ENCODE data around the gene GDF7. TPM values are rescaled to one million over a fixed set of nuclear protein-coding genes. Genes with fewer than 3 reads are reported as not detected.
A peak's percentile ranks its signal among the peaks of the same experiment; 100 is the strongest.

Gene GDF7
- total and polyA plus RNA-seq, 12 donors = 0.10 to 1.2 (median 0.58) TPM

GRCh38 chr2:20633001-20633400 is 33.9 kb upstream of the GDF7 start:
- intact Hi-C loops (cut with DNase I) = loop anchor here in 4 of 10 donors (5.0 to 10.0 kb wide), 4 partner anchors 36 to 108 kb away; no protein-coding TSS in a partner anchor
- TF ChIP-seq, protein P1, sequence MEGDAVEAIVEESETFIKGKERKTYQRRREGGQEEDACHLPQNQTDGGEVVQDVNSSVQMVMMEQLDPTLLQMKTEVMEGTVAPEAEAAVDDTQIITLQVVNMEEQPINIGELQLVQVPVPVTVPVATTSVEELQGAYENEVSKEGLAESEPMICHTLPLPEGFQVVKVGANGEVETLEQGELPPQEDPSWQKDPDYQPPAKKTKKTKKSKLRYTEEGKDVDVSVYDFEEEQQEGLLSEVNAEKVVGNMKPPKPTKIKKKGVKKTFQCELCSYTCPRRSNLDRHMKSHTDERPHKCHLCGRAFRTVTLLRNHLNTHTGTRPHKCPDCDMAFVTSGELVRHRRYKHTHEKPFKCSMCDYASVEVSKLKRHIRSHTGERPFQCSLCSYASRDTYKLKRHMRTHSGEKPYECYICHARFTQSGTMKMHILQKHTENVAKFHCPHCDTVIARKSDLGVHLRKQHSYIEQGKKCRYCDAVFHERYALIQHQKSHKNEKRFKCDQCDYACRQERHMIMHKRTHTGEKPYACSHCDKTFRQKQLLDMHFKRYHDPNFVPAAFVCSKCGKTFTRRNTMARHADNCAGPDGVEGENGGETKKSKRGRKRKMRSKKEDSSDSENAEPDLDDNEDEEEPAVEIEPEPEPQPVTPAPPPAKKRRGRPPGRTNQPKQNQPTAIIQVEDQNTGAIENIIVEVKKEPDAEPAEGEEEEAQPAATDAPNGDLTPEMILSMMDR (IDR thresholded peaks at IDR 0.05) = no peak
- peak overlapping the region in 5 of 10 donors; percentile 12 to 87 (median 79) for H3K27ac ChIP-seq
- ATAC-seq (no peak), DNase-seq (no peak)
- H3K4me1 ChIP-seq = peaks cover 27 to 51% (median 43%) of the 10 kb centered on the region in 9 donors
- no peaks in the 10 kb centered on the region for H3K9me3 ChIP-seq
- H3K27me3 ChIP-seq = no peaks in the 10 kb centered on the region
- H3K4me3 ChIP-seq = no peak overlapping the region
- 96 to 97% methylated on average over 4 of the region's 4 CpGs for WGBS, 2 donors
- peaks cover 0 to 61% (median 0%) of the 10 kb centered on the region in 9 donors for H3K36me3 ChIP-seq

- Histone ChIP-seq H3K4me3 (no peak overlapping the region), H3K9me3 (no peaks in the 10 kb centered on the region), H3K4me1 (peaks cover 32 to 58% (median 43%) of the 10 kb centered on the region in 9 donors), H3K27me3 (no peaks in the 10 kb centered on the region), H3K36me3 (peaks cover 0 to 71% (median 0%) of the 10 kb centered on the region in 9 donors), H3K27ac (peak overlapping the region; percentile 27 to 87 (median 74))
- DNase-seq (no peak), ATAC-seq (peak in 6 of 8 donors; percentile 2 to 48 (median 31))
- TF ChIP-seq, protein P1 (IDR thresholded peaks at IDR 0.05) = peak in 1 of 9 donors; percentile 9
- WGBS, 2 donors = 55 to 60% methylated on average over 18 of the region's 18 CpGs
- intact Hi-C loops (cut with DNase I) = loop anchor here in 7 of 10 donors (2.0 to 10.0 kb wide), 8 partner anchors 33 to 191 kb away; no protein-coding TSS in a partner anchor
Observed at GRCh38 chr2:20633794-20634506, 33.0 kb upstream of the GDF7 start.

DNA sequence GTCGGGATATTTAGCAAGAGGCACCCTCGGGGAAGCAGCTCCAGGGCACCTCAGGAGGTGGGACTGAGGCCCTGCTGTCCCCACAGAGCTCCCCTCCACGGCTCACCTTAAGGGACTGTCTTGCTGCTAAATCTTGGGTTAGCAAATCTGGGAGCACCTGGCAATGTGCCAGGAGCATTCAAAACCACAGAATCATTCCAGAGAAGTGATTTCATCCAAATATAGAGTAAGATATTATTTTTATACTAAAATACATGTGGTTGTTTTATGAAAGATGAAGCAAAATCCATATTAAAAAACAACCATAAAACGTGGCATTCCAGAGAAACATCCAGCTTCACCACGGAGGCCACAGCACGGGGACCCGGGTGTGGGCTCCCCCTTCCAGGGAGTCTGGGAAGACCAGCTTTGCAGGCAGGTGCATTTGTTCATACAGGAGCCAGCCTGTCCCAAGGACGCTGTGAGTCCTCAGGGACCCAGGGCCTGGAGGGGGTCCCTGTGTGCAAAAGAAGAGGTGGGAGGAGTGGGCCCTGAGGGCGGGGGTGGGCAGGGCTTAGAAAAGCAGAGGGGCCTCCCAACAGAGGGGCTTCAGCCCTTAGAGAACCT is 32.3 kb upstream of the GDF7 start:
- peak overlapping the region in 9 of 10 donors; percentile 60 to 87 (median 75) for H3K27ac ChIP-seq
- peaks cover 32 to 63% (median 43%) of the 10 kb centered on the region in 9 donors for H3K4me1 ChIP-seq
- intact Hi-C loops (cut with DNase I) = loop anchor here in 8 of 10 donors (1.0 to 10.0 kb wide), 12 partner anchors 32 to 192 kb away; no protein-coding TSS in a partner anchor
- TF ChIP-seq, protein P1 (IDR thresholded peaks at IDR 0.05) = no peak
- 66 to 67% methylated on average over 9 of the region's 9 CpGs for WGBS, 2 donors
- peaks cover 0 to 73% (median 0%) of the 10 kb centered on the region in 9 donors for H3K36me3 ChIP-seq
- DNase-seq = no peak
- ATAC-seq = no peak
- no peak overlapping the region for H3K4me3 ChIP-seq
- H3K27me3 ChIP-seq = no peaks in the 10 kb centered on the region
- H3K9me3 ChIP-seq = no peaks in the 10 kb centered on the region

- 70 to 72% methylated on average over 5 of the region's 5 CpGs for WGBS, 2 donors
- no peak for DNase-seq
- no peaks in the 10 kb centered on the region for H3K27me3 ChIP-seq
- H3K9me3 ChIP-seq = no peaks in the 10 kb centered on the region
- peak overlapping the region; percentile 32 to 87 (median 74) for H3K27ac ChIP-seq
- TF ChIP-seq, protein P1 (IDR thresholded peaks at IDR 0.05) = no peak
- peaks cover 0 to 74% (median under 1%) of the 10 kb centered on the region in 9 donors for H3K36me3 ChIP-seq
- H3K4me3 ChIP-seq = peak overlapping the region in 1 of 10 donors; percentile 11
- intact Hi-C loops (cut with DNase I) = loop anchor here in 7 of 10 donors (1.0 to 10.0 kb wide), 10 partner anchors 33 to 193 kb away; no protein-coding TSS in a partner anchor
- ATAC-seq = no peak
- H3K4me1 ChIP-seq = peaks cover 32 to 65% (median 43%) of the 10 kb centered on the region in 9 donors
Observed at GRCh38 chr2:20635113-20635510, 31.8 kb upstream of the GDF7 start.
